ENCODE data around the gene TAB2. TPM values are rescaled to one million over a fixed set of nuclear protein-coding genes. Genes with fewer than 3 reads are reported as not detected.
A peak's percentile ranks its signal among the peaks of the same experiment; 100 is the strongest.

Gene TAB2
- total RNA-seq, 4 donors from 2014 or later, result 24.1 to 93.6 (median 51.7) TPM

DNA sequence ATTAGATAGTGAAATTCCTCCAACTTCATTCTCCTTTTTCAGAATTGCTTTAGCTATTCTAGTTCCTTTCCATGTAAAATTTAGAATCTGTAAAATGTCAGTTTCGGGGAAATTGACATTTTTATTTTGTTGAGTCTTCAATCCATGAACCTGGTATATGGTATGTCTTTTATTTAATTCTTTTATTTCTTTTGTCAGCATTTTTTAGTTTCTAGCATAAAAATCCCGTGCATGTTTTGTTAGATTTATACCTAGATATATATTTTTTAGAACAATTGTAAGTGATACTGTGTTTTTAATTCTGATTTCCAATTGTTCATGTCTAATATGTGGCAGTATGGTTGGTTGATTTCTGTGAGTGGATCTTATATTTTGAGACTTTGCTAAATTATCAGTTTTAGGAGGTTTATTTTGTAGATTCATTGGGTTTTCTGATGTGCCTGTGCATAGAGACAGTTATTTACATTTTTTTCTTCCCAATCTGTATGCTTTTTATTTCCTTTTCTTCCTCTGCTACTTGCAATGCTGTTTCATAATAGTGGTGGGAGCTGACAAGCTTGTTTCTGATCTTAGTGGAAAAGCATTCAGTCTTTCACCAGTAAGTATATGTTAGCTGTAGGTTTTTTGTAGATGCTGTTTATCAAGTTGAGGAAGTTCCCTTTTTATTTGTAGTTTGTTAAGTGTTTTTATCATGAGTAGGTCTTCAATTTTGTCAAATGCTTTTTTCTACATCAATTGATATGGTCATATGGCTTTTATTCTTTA, 13.7 kb downstream of the TAB2 start:
- no peaks in the 10 kb centered on the region for H3K27me3 ChIP-seq
- no peaks in the 10 kb centered on the region for H3K36me3 ChIP-seq
- H3K9me3 ChIP-seq, result no peaks in the 10 kb centered on the region
- no peak for DNase-seq
- H3K4me3 ChIP-seq, result no peak overlapping the region
- H3K27ac ChIP-seq, result no peak overlapping the region
- peaks cover 0 to 5% of the 10 kb centered on the region in 2 donors for H3K4me1 ChIP-seq
- intact Hi-C loops (cut with DNase I; ENCODE audit: low total_unique reads), result no loop called here
- no peak for TF ChIP-seq POLR2A (IDR thresholded peaks at IDR 0.05)
- TF ChIP-seq, protein P1, sequence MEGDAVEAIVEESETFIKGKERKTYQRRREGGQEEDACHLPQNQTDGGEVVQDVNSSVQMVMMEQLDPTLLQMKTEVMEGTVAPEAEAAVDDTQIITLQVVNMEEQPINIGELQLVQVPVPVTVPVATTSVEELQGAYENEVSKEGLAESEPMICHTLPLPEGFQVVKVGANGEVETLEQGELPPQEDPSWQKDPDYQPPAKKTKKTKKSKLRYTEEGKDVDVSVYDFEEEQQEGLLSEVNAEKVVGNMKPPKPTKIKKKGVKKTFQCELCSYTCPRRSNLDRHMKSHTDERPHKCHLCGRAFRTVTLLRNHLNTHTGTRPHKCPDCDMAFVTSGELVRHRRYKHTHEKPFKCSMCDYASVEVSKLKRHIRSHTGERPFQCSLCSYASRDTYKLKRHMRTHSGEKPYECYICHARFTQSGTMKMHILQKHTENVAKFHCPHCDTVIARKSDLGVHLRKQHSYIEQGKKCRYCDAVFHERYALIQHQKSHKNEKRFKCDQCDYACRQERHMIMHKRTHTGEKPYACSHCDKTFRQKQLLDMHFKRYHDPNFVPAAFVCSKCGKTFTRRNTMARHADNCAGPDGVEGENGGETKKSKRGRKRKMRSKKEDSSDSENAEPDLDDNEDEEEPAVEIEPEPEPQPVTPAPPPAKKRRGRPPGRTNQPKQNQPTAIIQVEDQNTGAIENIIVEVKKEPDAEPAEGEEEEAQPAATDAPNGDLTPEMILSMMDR (IDR thresholded peaks at IDR 0.05), result no peak

DNA sequence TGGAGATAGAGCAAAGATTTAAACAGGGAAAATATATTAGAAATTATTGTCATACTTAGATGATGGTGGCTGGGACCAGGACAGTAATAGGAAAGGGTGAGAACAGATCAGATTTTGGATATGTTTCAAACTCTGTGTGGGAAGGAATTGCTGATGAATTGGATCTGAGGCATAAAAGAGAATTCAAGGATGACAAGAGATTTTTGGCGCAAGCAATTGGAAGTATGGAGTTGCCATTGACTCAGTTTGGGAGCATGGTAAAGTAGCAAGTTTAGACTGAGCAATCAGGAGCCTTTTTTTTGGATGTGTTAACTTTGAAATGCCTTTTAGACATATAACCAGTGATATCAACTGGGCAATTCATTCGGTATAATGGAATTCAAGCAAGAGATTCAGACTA, 14.4 kb downstream of the TAB2 start:
- Histone ChIP-seq H3K27me3 (no peaks in the 10 kb centered on the region), H3K27ac (no peak overlapping the region), H3K36me3 (no peaks in the 10 kb centered on the region), H3K4me3 (no peak overlapping the region), H3K9me3 (no peaks in the 10 kb centered on the region), H3K4me1 (peaks cover 0 to 10% of the 10 kb centered on the region in 2 donors)
- DNase-seq, result no peak
- TF ChIP-seq, protein P1 (IDR thresholded peaks at IDR 0.05), result no peak
- no peak for TF ChIP-seq POLR2A (IDR thresholded peaks at IDR 0.05)
- intact Hi-C loops (cut with DNase I; ENCODE audit: low total_unique reads), result no loop called here

DNA sequence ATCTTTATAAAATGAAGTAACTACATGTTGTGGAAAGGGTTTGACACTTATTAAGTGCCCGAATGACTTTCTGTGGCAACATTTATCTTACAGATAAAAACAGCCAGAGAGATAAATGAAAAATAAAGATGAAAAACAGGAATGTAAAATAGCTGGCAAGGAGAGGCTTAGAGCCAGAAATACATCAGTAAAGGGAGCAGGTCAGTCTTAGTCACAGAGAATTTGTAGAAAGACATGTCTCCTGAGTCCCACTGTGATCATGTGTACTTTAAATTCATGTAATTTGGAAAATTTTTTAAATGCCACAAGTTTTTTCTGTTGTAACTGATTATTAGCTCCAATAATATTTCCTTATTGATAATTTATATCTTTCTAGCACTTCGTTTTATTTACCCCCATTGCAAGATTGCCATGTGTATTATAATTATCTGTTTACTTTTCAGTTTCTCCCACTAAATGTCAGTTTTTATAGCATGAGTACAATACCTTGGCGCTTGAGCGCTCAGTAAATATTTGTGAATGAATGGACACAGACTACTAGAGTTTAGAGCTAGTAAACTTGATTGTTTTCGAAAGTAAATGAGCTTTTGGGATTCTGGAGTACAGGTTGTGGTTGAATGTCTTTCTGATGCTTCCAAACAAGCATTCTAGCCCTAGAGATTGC, 15.2 kb downstream of the TAB2 start:
- no peak for DNase-seq
- no peak for TF ChIP-seq POLR2A (IDR thresholded peaks at IDR 0.05)
- TF ChIP-seq, protein P1 (IDR thresholded peaks at IDR 0.05), result no peak
- intact Hi-C loops (cut with DNase I; ENCODE audit: low total_unique reads), result no loop called here
- Histone ChIP-seq H3K4me3 (no peak overlapping the region), H3K9me3 (no peaks in the 10 kb centered on the region), H3K36me3 (no peaks in the 10 kb centered on the region), H3K4me1 (peaks cover 0 to 10% of the 10 kb centered on the region in 2 donors), H3K27me3 (no peaks in the 10 kb centered on the region), H3K27ac (no peak overlapping the region)

DNA sequence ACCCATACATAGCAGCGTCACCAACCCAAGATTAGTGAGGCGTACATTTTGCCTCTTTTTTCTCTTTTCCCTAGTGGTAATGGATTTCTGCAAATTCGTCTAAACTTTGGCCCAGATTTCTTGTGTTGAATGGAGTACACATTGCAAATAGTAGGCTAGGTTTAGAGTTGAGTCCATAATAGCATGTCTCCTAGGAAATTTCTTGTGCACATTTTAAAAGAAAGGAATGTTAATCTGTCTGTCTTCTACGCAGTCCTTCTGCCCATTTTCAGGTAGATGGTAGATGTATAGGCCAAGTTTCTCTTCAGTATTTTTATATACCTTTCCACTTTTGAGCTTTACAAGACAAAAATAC, 15.7 kb downstream of the TAB2 start:
- H3K27ac ChIP-seq, result no peak overlapping the region
- TF ChIP-seq, protein P1 (IDR thresholded peaks at IDR 0.05), result no peak
- no peak for TF ChIP-seq POLR2A (IDR thresholded peaks at IDR 0.05)
- no peaks in the 10 kb centered on the region for H3K27me3 ChIP-seq
- no peaks in the 10 kb centered on the region for H3K36me3 ChIP-seq
- no peaks in the 10 kb centered on the region for H3K9me3 ChIP-seq
- DNase-seq, result no peak
- H3K4me1 ChIP-seq, result peaks cover 0 to 10% of the 10 kb centered on the region in 2 donors
- H3K4me3 ChIP-seq, result no peak overlapping the region
- intact Hi-C loops (cut with DNase I; ENCODE audit: low total_unique reads), result no loop called here

DNA sequence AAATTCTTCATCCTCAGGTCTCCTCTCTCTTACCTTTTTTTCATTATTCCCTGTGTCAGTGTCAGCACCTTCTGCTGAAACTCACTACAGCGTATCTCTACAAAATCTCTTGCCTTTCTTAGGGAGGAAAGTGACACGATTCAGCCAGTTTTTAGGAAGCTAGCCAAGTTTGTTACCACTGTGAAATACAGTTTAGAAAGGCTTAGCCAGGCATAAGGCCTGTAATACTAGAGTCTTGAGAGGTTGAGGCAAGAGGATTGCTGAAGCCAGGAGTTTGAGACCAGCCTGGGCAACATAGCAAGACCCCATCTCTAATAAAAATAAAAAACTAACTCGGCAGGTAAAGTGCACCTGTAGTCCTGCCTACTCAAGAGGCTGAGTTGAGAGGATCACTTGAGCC, 16.7 kb downstream of the TAB2 start:
- Histone ChIP-seq H3K27me3 (no peaks in the 10 kb centered on the region), H3K36me3 (no peaks in the 10 kb centered on the region), H3K27ac (peak overlapping the region in 1 of 2 donors; percentile 47), H3K9me3 (no peaks in the 10 kb centered on the region), H3K4me3 (no peak overlapping the region), H3K4me1 (peaks cover 0 to 10% of the 10 kb centered on the region in 2 donors)
- intact Hi-C loops (cut with DNase I; ENCODE audit: low total_unique reads), result no loop called here
- no peak for TF ChIP-seq POLR2A (IDR thresholded peaks at IDR 0.05)
- TF ChIP-seq, protein P1 (IDR thresholded peaks at IDR 0.05), result no peak
- no peak for DNase-seq

Data from uterus (tissue), 4 donors.